PC-3 (cell line): Measurements from ENCODE around the gene SLC1A6.

Experiments used
- CTCF ChIP-seq: fragments of 300-600 bp; sonication (generic); conservative IDR thresholded peaks from 2 replicates; pipeline ENCODE4 v1.5.1; 2017; ENCODE audit warnings: antibody characterized with exemption, low read depth, mild to moderate bottlenecking, low read length
- EZH2 ChIP-seq: fragments of 300-600 bp; sonication (generic); IDR thresholded peaks from one replicate; pipeline ENCODE4 v1.6.1; 2017; ENCODE audit warnings: antibody characterized with exemption, mild to moderate bottlenecking, low read length; ENCODE audit not compliant: unreplicated experiment

GRCh38 chr19:14985133-14985532 lies 5.5 kb upstream of the SLC1A6 start:
- TF ChIP-seq EZH2 = no peak
- no peak for TF ChIP-seq CTCF
